GM18511 (cell line): ENCODE results near the gene SMO.
A peak's percentile ranks its signal among the peaks of the same experiment; 100 is the strongest.
"Not testable (repeated sequence)": the region's sequence is repeated elsewhere in the genome, so short reads cannot be mapped to it uniquely, and the experiment has no call there.

ENCODE experiments used
- ATAC-seq: cut with Tn5 transposase; IDR thresholded peaks from one replicate; pipeline ENCODE4 v1.9.1; 2021; ENCODE audit warnings: mild to moderate bottlenecking, moderate library complexity; ENCODE audit not compliant: unreplicated experiment

Gene SMO

DNA sequence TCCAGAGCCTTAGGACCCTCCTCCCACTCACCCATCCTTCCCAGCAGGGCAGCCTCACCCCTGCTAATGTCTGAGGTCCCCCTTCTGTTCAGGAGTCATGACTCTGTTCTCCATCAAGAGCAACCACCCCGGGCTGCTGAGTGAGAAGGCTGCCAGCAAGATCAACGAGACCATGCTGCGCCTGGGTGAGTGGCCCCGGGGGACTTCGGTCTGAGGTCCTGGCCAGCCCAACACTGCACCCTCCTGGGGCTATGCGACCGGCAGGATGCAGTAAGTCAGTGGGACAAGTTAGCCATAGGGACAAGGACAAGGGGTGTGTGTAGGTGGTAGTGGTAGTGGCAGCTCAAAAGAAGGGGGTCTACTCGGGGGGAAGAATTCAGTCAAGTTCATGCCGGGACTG, 20.2 kb downstream of the SMO start:
- no peak for ATAC-seq

DNA sequence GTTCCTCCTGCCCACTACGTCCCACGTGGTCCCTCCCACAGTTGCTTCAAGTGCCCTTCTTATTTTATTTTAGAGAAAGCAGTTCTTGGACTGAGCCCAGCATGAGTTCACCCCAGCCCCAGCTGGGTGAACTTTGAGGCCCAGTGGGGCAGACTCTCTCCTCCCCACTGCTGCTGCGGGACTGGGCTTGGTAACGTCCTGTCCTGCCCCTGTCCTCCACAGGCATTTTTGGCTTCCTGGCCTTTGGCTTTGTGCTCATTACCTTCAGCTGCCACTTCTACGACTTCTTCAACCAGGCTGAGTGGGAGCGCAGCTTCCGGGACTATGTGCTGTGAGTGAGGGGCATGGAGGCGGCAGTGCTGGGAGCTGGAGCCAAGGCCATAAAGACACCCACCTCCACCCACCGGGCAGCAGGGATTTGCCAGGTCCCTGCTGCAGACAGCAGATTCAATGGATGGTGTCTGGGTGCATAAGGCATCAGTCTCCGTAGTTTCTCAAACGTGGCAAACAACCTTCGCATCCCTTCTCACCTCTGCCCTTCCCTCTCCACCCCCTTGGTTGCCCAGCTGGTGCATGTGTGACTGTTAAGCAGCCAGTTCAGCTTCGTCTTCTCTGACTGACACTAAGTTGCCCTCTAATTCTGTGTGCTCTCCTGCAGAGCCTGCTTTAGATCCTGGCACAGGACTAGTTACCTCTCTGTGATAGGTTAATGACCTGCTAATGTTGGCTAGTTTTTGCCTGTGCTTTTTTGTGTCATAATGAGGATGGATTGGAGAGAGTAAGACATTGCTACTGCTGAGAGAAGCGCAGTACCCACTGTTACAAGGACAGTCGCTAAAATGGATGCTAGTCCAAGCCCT, 20.9 kb downstream of the SMO start:
- no peak for ATAC-seq

DNA sequence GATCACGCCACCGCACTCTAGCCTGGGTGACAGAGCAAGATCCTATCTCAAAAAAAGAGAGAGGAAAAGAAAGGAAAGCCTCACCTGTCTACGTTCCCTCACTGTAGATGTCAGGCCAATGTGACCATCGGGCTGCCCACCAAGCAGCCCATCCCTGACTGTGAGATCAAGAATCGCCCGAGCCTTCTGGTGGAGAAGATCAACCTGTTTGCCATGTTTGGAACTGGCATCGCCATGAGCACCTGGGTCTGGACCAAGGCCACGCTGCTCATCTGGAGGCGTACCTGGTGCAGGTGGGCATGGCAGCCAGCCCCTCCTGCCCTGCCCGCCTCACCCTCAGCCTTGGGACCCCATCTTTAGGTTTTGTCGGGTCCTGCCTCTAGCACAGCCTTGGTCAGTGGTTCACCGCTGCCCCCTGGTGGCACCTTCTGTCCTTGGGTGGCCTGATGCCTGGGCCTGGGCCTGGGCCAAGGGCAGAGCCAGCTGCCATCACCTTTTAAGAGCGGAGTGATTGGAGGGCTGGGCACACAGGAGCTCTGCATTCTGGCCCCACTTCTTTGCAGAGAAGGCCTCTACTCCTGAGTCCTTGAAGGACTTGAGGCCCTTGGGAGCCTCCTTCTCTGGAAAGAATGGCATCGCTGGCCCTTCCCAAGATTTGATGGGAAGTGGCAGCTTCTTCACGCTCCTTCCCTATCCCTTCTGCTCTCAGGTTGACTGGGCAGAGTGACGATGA, 22.0 kb downstream of the SMO start:
- peak; percentile 66 for ATAC-seq

DNA sequence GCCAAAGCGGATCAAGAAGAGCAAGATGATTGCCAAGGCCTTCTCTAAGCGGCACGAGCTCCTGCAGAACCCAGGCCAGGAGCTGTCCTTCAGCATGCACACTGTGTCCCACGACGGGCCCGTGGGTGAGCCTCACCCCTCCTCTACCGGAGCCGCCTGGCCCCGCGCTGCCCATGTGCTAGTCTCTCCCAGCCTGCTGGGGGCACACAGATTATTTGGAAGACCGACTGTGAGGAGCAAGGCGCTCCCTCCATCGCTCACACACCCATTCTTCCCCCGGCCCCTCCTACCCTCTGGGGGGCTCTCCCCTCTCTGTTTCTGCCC, 22.5 kb downstream of the SMO start:
- ATAC-seq = no peak

GRCh38 chr7:129212126-129212525, 23.7 kb downstream of the SMO start:
- ATAC-seq = no peak

GRCh38 chr7:129212596-129212995, 24.2 kb downstream of the SMO start:
- no peak for ATAC-seq

DNA sequence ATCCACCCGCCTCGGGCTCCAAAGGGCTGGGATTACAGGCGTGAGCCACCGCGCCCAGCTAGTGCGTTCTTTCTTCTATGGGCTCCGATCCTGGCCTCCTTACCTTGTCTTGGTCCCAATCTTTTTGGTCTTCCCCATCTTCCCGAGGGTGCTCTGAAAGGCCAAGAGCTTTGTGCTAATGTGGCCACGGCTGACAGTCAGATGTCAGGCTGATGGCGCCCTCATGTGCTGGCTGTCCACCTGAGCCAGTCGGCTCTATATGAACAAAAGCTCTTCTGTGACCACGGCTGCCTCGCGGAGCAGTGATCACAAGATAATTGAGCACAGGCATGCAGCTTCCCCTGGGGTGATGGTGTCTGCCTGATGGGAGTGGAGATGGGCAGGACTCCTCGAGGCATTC, 25.4 kb downstream of the SMO start:
- ATAC-seq = no peak

GRCh38 chr7:129215691-129216090, 27.3 kb downstream of the SMO start:
- ATAC-seq = not testable (repeated sequence)

- ATAC-seq = not testable (repeated sequence)
Measured at GRCh38 chr7:129216101-129216715, 27.8 kb downstream of the SMO start.

DNA sequence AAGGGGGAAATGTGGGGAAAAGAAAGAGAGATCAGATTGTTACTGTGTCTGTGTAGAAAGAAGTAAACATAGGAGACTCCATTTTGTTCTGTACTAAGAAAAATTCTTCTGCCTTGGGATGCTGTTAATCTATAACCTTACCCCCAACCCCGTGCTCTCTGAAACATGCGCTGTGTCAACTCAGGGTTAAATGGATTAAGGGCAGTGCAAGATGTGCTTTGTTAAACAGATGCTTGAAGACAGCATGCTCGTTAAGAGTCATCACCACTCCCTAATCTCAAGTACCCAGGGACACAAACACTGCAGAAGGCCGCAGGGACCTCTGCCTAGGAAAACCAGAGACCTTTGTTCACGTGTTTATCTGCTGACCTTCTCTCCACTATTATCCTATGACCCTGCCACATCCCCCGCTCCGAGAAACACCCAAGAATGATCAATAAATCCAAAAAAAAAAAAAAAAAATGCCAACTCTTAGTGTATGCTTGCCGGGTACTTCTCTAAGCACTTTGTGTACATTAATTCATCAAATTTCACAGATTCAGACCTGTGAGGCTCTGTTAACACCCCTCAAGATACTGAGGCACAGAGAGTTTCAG, 28.5 kb downstream of the SMO start:
- not testable (repeated sequence) for ATAC-seq

- peak; percentile 57 for ATAC-seq
Measured at GRCh38 chr7:129218514-129219062, 30.2 kb downstream of the SMO start.

- not testable (repeated sequence) for ATAC-seq
Measured at GRCh38 chr7:129219166-129219565, 30.7 kb downstream of the SMO start.

DNA sequence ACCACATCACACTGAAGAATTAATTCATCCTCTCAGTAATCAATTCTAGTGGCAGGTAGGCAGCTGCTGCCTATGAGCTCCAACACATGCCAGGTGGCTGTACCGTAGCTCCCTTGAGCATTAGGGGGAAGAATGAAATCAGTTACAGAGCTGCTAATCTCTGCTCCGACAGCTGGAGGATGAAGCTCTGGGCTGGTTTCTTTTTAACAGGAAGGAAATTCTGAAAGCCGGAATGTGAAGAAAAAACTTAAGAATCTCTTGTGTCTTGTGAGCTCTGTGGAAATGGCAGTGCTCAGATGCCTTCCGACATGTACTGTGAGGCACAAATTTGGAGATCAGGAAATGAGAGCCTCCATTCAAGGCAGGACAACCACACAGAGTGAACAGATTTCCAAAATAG, 33.6 kb downstream of the SMO start:
- ATAC-seq = no peak

GRCh38 chr7:129224251-129225205, 36.1 kb downstream of the SMO start, which contains the start of gene AHCYL2:
Gene AHCYL2, plus strand, starts transcription at chr7:129225030.
- peak; percentile 86 for ATAC-seq

GRCh38 chr7:129225206-129225930, 36.9 kb downstream of the SMO start:
- ATAC-seq = peak; percentile 50

- ATAC-seq = no peak
Measured at GRCh38 chr7:129225931-129226572, 37.6 kb downstream of the SMO start.

- no peak for ATAC-seq
Measured at GRCh38 chr7:129227646-129228578, 39.5 kb downstream of the SMO start.

- ATAC-seq = no peak
Measured at GRCh38 chr7:129228633-129229032, 40.2 kb downstream of the SMO start.
